Stomach (tissue), 9 donors: Measurements from ENCODE around the gene ACOT7. TPM values are rescaled to one million over a fixed set of nuclear protein-coding genes. Genes with fewer than 3 reads are reported as not detected.
A peak's percentile ranks its signal among the peaks of the same experiment; 100 is the strongest.

Source experiments
- DNase-seq, 2 donors: peaks; one replicate each; pipeline versions ENCODE4 v3.0.0 to v3.0.0-alpha.2; 2013 to 2019
- H3K27ac ChIP-seq, 5 donors: fragments of 200-600 bp in 4 of 5; sonication (generic) in 4 of 5; one replicate each; pipeline ENCODE4 v1.5.1; 2013 to 2019; ENCODE audit warnings: mild to moderate bottlenecking in 1 of 5, moderate library complexity in 1 of 5
- H3K27me3 ChIP-seq, 3 donors: fragments of 200-600 bp; sonication (generic); one replicate each; pipeline ENCODE4 v1.5.1; 2017 to 2019; ENCODE audit warnings: mixed run types in 1 of 3
- H3K36me3 ChIP-seq, 4 donors: fragments of 200-600 bp; sonication (generic); 1 replicate in 3 of 4; 2 replicates in 1 of 4; pipeline ENCODE4 v1.5.1; 2016 to 2019
- H3K4me1 ChIP-seq, 4 donors: fragments of 200-600 bp; sonication (generic); one replicate each; pipeline ENCODE4 v1.5.1; 2016 to 2019
- H3K4me3 ChIP-seq, 4 donors: fragments of 200-600 bp; sonication (generic) in 3 of 4; one replicate each; pipeline ENCODE4 v1.5.1; 2016 to 2019; ENCODE audit warnings: mild to moderate bottlenecking in 1 of 4
- H3K9me3 ChIP-seq, 4 donors: fragments of 200-600 bp; sonication (generic); one replicate each; pipeline ENCODE4 v1.5.1; 2016 to 2019
- CTCF ChIP-seq, 7 experiments: fragments of 450-650 bp in 4 of 7; fragments of 200-600 bp in 3 of 7; sonication (generic) in 3 of 7; IDR thresholded peaks; one replicate each; pipeline ENCODE4 v1.5.1; 2016 to 2019; ENCODE audit warnings: antibody characterized with exemption in 7 of 7, control low read depth in 2 of 7, mild to moderate bottlenecking in 1 of 7
- EP300 ChIP-seq: sonication (generic); formaldehyde crosslinking; IDR thresholded peaks from one replicate; pipeline ENCODE4 v1.6.1; 2017; ENCODE audit warnings: antibody characterized with exemption
- POLR2A ChIP-seq, 4 donors: fragments of 450-650 bp; IDR thresholded peaks; one replicate each; pipeline ENCODE4 v1.6.1; 2016; ENCODE audit warnings: antibody characterized with exemption in 4 of 4, control low read depth in 2 of 4, mild to moderate bottlenecking in 1 of 4, moderate library complexity in 1 of 4
- POLR2AphosphoS5 ChIP-seq, 3 donors: sonication (generic); formaldehyde crosslinking; IDR thresholded peaks; one replicate each; pipeline ENCODE4 v1.6.1; 2016; ENCODE audit warnings: antibody characterized with exemption in 3 of 3
- WGBS, 5 donors: extraction: QIAGEN DNeasy Blood & Tissue Kit in 3 of 5; methylation state at CpG; one replicate each; pipeline versions ENCODE4 v1.1.5 to v1.1.7; 2013 to 2018; 5-methylcytosine and 5-hydroxymethylcytosine counted together
- intact Hi-C: fragments of 100-400 bp; cut with DNase I; formaldehyde crosslinking; loops from one replicate; pipeline ENCODE4 v1.15.1; 2023; ENCODE audit warnings: low total_unique reads
- polyA plus RNA-seq, 3 donors: library from polyadenylated mRNA; stranded (reverse); fragments of 200-250 nt; gene quantifications; one replicate each; pipeline ENCODE4 v1.2.3, GENCODE V29; 2013
- total RNA-seq, 5 donors: library from RNA; depleted of rRNA; stranded (reverse); fragments of >200 nt; gene quantifications; one replicate each; pipeline versions ENCODE4 v1.1.0 to v1.2.3, GENCODE V29; 2014 to 2016
- donor health status: healthy with polysubstance abuse.
- donor health status: Bipolar disorder and iron deficiency.
- donor health status: healthy.

The ACOT7 gene
- total and polyA plus RNA-seq, 8 donors = 9.4 to 69.8 (median 19.4) TPM; not detected in 1

GRCh38 chr1:6271554-6271953 is 122.0 kb downstream of the ACOT7 start:
- DNase-seq = peak in 1 of 2 donors; percentile 78
- TF ChIP-seq POLR2A (IDR thresholded peaks at IDR 0.05) (no peak), CTCF (IDR thresholded peaks at IDR 0.05) (no peak), EP300 (no peak), POLR2AphosphoS5 (IDR thresholded peaks at IDR 0.05) (no peak)
- no peaks in the 10 kb centered on the region for H3K36me3 ChIP-seq
- no peaks in the 10 kb centered on the region for H3K9me3 ChIP-seq
- no peaks in the 10 kb centered on the region for H3K27me3 ChIP-seq
- intact Hi-C loops = no loop called here
- no peak overlapping the region for H3K27ac ChIP-seq
- no peak overlapping the region for H3K4me3 ChIP-seq
- whole genome bisulfite sequencing, 5 donors = 74 to 90% (median 77%) methylated on average over 11 to 12 of the region's 12 CpGs
- peaks cover 0 to 35% (median 17%) of the 10 kb centered on the region in 4 donors for H3K4me1 ChIP-seq

GRCh38 chr1:6271006-6271405 is 122.6 kb downstream of the ACOT7 start:
- no peak overlapping the region for H3K27ac ChIP-seq
- peaks cover 0 to 29% (median 15%) of the 10 kb centered on the region in 4 donors for H3K4me1 ChIP-seq
- H3K27me3 ChIP-seq = no peaks in the 10 kb centered on the region
- WGBS, 5 donors = 65 to 76% (median 68%) methylated on average over 4 of the region's 4 CpGs
- no peaks in the 10 kb centered on the region for H3K36me3 ChIP-seq
- TF ChIP-seq CTCF (IDR thresholded peaks at IDR 0.05) = no peak
- no peak for TF ChIP-seq POLR2A (IDR thresholded peaks at IDR 0.05)
- TF ChIP-seq POLR2AphosphoS5 (IDR thresholded peaks at IDR 0.05) = no peak
- intact Hi-C loops = no loop called here
- no peaks in the 10 kb centered on the region for H3K9me3 ChIP-seq
- no peak overlapping the region for H3K4me3 ChIP-seq
- DNase-seq = peak in 1 of 2 donors; percentile 71

- Histone ChIP-seq H3K36me3 (no peaks in the 10 kb centered on the region), H3K4me3 (no peak overlapping the region), H3K27ac (peak overlapping the region in 1 of 5 donors; percentile 56), H3K4me1 (peaks cover 0 to 25% (median 13%) of the 10 kb centered on the region in 4 donors), H3K27me3 (no peaks in the 10 kb centered on the region), H3K9me3 (no peaks in the 10 kb centered on the region)
- WGBS, 5 donors = 50 to 75% (median 58%) methylated on average over 1 to 8 of the region's 8 CpGs
- TF ChIP-seq POLR2AphosphoS5 (IDR thresholded peaks at IDR 0.05) = no peak
- no peak for TF ChIP-seq CTCF (IDR thresholded peaks at IDR 0.05)
- TF ChIP-seq POLR2A (IDR thresholded peaks at IDR 0.05) = no peak
- no peak for TF ChIP-seq EP300
- DNase-seq = peak in 1 of 2 donors; percentile 74
- intact Hi-C loops = no loop called here
These were observed 123.2 kb downstream of the ACOT7 start for GRCh38 chr1:6270401-6270800.

GRCh38 chr1:6269720-6270400 is 123.7 kb downstream of the ACOT7 start:
- H3K4me1 ChIP-seq = peaks cover 0 to 25% (median 13%) of the 10 kb centered on the region in 4 donors
- intact Hi-C loops = no loop called here
- peak in 1 of 2 donors; percentile 83 for DNase-seq
- no peaks in the 10 kb centered on the region for H3K27me3 ChIP-seq
- no peak overlapping the region for H3K4me3 ChIP-seq
- peak overlapping the region in 1 of 5 donors; percentile 56 for H3K27ac ChIP-seq
- TF ChIP-seq EP300 = no peak
- TF ChIP-seq POLR2AphosphoS5 (IDR thresholded peaks at IDR 0.05) = no peak
- no peak for TF ChIP-seq POLR2A (IDR thresholded peaks at IDR 0.05)
- no peak for TF ChIP-seq CTCF (IDR thresholded peaks at IDR 0.05)
- 52 to 68% (median 65%) methylated on average over 8 to 22 of the region's 22 CpGs for WGBS, 5 donors
- H3K36me3 ChIP-seq = no peaks in the 10 kb centered on the region
- no peaks in the 10 kb centered on the region for H3K9me3 ChIP-seq
